ENCODE data around the gene SMAP1.
"Not testable (repeated sequence)": the region's sequence is repeated elsewhere in the genome, so short reads cannot be mapped to it uniquely, and the experiment has no call there.

The SMAP1 gene

DNA sequence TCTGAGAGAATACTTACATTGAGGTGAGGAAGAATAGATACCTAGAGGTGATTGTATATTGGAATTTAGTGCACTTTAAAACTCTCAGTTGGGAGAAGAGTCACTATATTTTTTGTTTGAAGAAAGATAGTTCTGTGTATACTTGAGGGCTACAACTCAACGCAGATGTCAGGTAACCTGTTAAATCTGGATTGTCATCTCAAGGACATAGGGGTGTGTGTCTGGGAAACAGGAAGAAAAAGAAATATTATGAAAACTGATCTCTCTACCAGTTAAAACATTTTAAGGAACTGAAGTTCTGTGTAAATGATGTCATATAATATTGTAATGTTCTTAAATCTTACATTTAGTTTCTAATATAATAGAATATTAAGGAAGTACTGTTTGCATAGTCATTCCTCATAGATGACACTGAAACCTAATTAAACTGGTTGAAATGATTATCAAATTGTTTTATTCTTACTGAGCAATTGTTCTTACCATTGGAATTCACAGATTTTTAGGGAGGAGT is 86.2 kb downstream of the SMAP1 start:
- TF ChIP-seq, protein P1, sequence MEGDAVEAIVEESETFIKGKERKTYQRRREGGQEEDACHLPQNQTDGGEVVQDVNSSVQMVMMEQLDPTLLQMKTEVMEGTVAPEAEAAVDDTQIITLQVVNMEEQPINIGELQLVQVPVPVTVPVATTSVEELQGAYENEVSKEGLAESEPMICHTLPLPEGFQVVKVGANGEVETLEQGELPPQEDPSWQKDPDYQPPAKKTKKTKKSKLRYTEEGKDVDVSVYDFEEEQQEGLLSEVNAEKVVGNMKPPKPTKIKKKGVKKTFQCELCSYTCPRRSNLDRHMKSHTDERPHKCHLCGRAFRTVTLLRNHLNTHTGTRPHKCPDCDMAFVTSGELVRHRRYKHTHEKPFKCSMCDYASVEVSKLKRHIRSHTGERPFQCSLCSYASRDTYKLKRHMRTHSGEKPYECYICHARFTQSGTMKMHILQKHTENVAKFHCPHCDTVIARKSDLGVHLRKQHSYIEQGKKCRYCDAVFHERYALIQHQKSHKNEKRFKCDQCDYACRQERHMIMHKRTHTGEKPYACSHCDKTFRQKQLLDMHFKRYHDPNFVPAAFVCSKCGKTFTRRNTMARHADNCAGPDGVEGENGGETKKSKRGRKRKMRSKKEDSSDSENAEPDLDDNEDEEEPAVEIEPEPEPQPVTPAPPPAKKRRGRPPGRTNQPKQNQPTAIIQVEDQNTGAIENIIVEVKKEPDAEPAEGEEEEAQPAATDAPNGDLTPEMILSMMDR (IDR thresholded peaks at IDR 0.05): no peak
- Histone ChIP-seq H3K9me3 (no peaks in the 10 kb centered on the region), H3K27ac (no peak overlapping the region), H3K36me3 (no peaks in the 10 kb centered on the region), H3K4me3 (no peak overlapping the region), H3K27me3 (no peaks in the 10 kb centered on the region), H3K4me1 (no peaks in the 10 kb centered on the region)
- DNase-seq: no peak
- intact Hi-C loops (cut with DNase I; ENCODE audit: low total_unique reads): no loop called here

DNA sequence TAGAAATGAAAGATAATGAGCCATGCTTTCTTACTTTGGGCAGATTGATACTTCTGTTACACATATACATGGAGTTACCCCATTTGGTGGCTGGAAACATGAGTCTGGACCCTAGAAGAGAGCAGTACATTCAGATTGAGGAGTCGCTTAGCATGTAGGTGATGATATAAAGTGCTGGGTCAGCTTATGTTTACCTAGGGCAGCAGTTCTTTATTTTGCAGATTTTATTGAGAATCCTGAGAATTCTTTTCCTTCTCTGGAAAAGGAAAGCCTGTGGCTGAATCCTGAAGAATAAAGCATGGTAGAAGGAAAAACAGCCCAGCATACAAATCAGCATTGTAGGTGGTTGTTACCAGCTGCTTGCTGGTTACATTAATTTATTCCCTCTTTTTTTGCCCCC is 91.2 kb downstream of the SMAP1 start:
- Histone ChIP-seq H3K27ac (no peak overlapping the region), H3K27me3 (no peaks in the 10 kb centered on the region), H3K4me3 (no peak overlapping the region), H3K4me1 (no peaks in the 10 kb centered on the region), H3K36me3 (peaks cover under 1 to 1% (median 1%) of the 10 kb centered on the region in 3 donors), H3K9me3 (no peaks in the 10 kb centered on the region)
- intact Hi-C loops (cut with DNase I; ENCODE audit: low total_unique reads): no loop called here
- TF ChIP-seq, protein P1 (IDR thresholded peaks at IDR 0.05): no peak
- no peak for DNase-seq

DNA sequence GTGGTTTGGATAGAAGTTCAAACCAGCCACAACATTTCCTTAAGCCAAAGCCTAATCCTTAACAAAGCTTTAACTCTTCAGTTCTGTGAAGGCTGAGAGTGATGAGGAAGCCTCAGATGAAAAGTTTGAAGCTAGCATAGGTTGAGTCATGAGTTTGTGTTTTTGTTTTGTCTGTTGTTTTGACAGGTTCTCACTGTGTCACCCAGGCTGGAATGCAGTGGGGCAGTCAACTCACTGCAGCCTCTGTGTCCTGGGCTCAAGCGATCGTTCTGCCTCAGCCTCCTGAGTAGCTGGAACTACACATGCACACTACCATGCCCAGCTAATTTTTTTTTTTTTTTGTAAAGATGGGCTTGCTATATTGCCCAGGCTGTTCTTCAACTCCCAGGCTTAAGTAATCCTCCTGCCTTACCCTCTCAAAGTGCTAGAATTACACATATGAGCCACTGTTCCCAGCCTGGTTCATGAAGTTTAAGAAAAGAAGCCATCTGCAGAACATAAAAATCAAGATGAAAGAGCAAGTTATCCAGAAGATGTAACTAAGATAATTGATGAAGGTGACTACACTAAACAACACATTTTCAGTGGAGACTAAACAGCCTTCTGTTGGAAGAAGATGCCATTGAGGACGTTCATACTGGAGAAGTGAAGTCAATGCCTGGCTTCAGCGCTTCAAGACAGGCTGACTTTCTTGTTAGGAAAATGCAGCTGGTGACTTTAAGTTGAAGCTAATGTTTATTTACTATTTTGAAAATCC is 96.2 kb downstream of the SMAP1 start:
- Histone ChIP-seq H3K27me3 (no peaks in the 10 kb centered on the region), H3K27ac (no peak overlapping the region), H3K9me3 (no peaks in the 10 kb centered on the region), H3K36me3 (peaks cover 8 to 12% (median 10%) of the 10 kb centered on the region in 3 donors), H3K4me1 (no peaks in the 10 kb centered on the region), H3K4me3 (no peak overlapping the region)
- intact Hi-C loops (cut with DNase I; ENCODE audit: low total_unique reads): no loop called here
- DNase-seq: no peak
- TF ChIP-seq, protein P1 (IDR thresholded peaks at IDR 0.05): no peak

DNA sequence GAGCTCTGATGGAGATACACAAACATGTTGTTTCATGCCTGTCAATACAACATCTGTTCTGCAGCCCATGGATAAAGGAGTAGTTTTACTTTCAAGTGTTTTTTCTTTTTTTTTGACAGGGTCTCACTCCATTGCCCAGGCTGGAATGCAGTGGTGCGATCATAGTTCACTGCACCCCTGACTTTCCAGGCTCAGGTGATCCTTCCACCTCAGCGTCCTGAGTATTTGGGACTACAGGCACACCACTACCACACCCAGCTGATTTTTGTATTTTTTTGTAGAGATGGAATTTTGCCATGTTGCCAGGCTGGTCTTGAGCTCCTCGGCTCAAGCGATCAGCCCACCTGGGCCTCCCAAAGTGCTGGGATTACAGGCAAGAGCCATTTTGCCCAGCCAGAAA is 97.0 kb downstream of the SMAP1 start:
- no peak for DNase-seq
- intact Hi-C loops (cut with DNase I; ENCODE audit: low total_unique reads): no loop called here
- peaks cover 8 to 12% (median 10%) of the 10 kb centered on the region in 3 donors for H3K36me3 ChIP-seq
- no peaks in the 10 kb centered on the region for H3K4me1 ChIP-seq
- no peak overlapping the region for H3K27ac ChIP-seq
- H3K9me3 ChIP-seq: no peaks in the 10 kb centered on the region
- H3K27me3 ChIP-seq: no peaks in the 10 kb centered on the region
- no peak overlapping the region for H3K4me3 ChIP-seq
- TF ChIP-seq, protein P1 (IDR thresholded peaks at IDR 0.05): no peak

DNA sequence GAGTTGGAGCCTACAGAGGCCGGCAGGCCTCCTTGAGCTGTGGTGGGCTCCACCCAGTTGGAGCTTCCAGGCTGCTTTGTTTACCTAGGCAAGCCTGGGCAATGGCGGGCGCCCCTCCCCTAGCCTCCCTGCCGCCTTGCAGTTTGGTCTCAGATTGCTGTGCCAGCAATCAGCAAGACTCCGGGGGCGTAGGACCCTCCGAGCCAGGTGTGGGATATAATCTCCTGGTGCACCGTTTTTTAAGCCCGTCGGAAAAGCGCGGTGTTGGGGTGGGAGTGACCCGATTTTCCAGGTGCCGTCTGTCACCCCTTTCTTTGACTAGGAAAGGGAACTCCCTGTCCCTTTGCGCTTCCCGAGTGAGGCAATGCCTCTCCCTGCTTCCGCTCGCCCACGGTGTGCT is 103.7 kb downstream of the SMAP1 start:
- H3K9me3 ChIP-seq; H3K27me3 ChIP-seq; H3K27ac ChIP-seq; intact Hi-C loops (cut with DNase I; ENCODE audit: low total_unique reads); H3K4me3 ChIP-seq; H3K4me1 ChIP-seq; DNase-seq: not testable (repeated sequence)
- peaks cover 8 to 10% (median 8%) of the 10 kb centered on the region in 3 donors for H3K36me3 ChIP-seq

DNA sequence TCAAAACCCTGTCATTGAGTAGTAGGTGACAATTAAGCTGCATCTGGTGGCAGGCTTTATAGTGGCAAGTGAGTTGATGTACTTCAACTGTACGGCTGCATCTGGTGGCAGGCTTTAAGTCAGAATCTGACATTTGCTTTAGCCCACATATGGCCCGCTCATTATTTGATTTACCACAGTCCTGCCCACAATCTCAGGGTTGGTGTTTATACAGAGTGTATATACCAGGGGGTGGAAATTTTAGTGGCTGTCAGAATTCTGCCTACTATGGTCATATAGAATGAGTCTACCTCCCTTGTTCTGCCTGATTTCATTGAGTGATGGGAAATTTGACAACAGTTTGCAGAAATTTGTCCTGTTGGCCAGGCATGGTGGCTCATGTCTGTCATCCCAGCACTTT is 112.3 kb downstream of the SMAP1 start:
- Histone ChIP-seq H3K27ac (no peak overlapping the region), H3K9me3 (no peaks in the 10 kb centered on the region), H3K4me1 (no peaks in the 10 kb centered on the region), H3K27me3 (no peaks in the 10 kb centered on the region), H3K4me3 (no peak overlapping the region), H3K36me3 (peaks cover 6 to 17% (median 9%) of the 10 kb centered on the region in 3 donors)
- TF ChIP-seq, protein P1 (IDR thresholded peaks at IDR 0.05): no peak
- DNase-seq: no peak
- intact Hi-C loops (cut with DNase I; ENCODE audit: low total_unique reads): no loop called here
